H1 (cell line): ENCODE measurements around the gene USP20. TPM values are rescaled to one million over a fixed set of nuclear protein-coding genes. Genes with fewer than 3 reads are reported as not detected.

Experiments
- CTCF ChIA-PET: fragments of 300-600 bp; sonication (Branson Sonifier 250); formaldehyde crosslinking; loops from one replicate; lab custom pipeline; 2021; ENCODE audit not compliant: partially characterized antibody; lab: Charles Lee
- POLR2A ChIA-PET: fragments of 300-600 bp; sonication (Branson Sonifier 250); formaldehyde crosslinking; loops from one replicate; lab custom pipeline; 2021; ENCODE audit warnings: inconsistent platforms; ENCODE audit not compliant: partially characterized antibody; lab: Charles Lee
- DNase-seq, 2 experiments: peaks; one replicate each; pipeline versions ENCODE4 v3.0.0 to v3.0.0-alpha.2; 2010 to 2022; ENCODE audit warnings: low spot score in 2 of 2, low read depth in 1 of 2, mixed read lengths in 1 of 2
- FAIRE-seq: peaks from 2 replicates; lab custom pipeline; 2011; peaks lifted over from hg19 to GRCh38; lab: Jason Lieb, UNC
- H2AFZ ChIP-seq: 2 replicates; pipeline ENCODE4 v1.8.1; 2012; ENCODE audit warnings: low read length, inconsistent platforms
- H2AK5ac ChIP-seq: 2 replicates; pipeline ENCODE4 v1.6.1; 2013; ENCODE audit warnings: low read depth, low read length
- H2BK120ac ChIP-seq: replicated peaks from 2 replicates; pipeline ENCODE3; 2013; ENCODE audit warnings: low read depth, low read length, inconsistent platforms
- H2BK12ac ChIP-seq: 2 replicates; pipeline ENCODE4 v1.6.1; 2013; ENCODE audit warnings: low read depth, low read length
- H2BK15ac ChIP-seq: 2 replicates; pipeline ENCODE4 v1.6.1; 2013; ENCODE audit warnings: low read length
- H2BK20ac ChIP-seq: 2 replicates; pipeline ENCODE4 v1.6.1; 2013; ENCODE audit warnings: low read length
- H2BK5ac ChIP-seq: 2 replicates; pipeline ENCODE4 v1.6.1; 2013; ENCODE audit warnings: low read depth, low read length
- H3K14ac ChIP-seq: 2 replicates; pipeline ENCODE4 v1.6.1; 2013; ENCODE audit warnings: inconsistent platforms; ENCODE audit not compliant: insufficient read length
- H3K18ac ChIP-seq: 2 replicates; pipeline ENCODE4 v1.6.1; 2013; ENCODE audit warnings: low read length; ENCODE audit errors: extremely low read depth
- H3K23ac ChIP-seq: 2 replicates; pipeline ENCODE4 v1.6.1; 2013; ENCODE audit warnings: inconsistent platforms; ENCODE audit not compliant: insufficient read length
- H3K23me2 ChIP-seq: 2 replicates; pipeline ENCODE4 v1.6.1; 2013; ENCODE audit warnings: low read depth, low read length
- H3K27ac ChIP-seq: 2 replicates; pipeline ENCODE4 v1.6.1; 2011; ENCODE audit warnings: low read depth, low read length, inconsistent platforms
- H3K27me3 ChIP-seq, 4 experiments: replicated peaks in 1 of 4; 1 replicate in 1 of 4; 2 replicates in 3 of 4; pipeline versions ENCODE4 v1.6.1 to v1.8.1; 2011 to 2013; ENCODE audit warnings: low read length in 3 of 4, mild to moderate bottlenecking in 3 of 4, inconsistent platforms in 2 of 4, mixed read lengths in 2 of 4, moderate library complexity in 1 of 4; ENCODE audit not compliant: control insufficient read depth in 3 of 4, insufficient read depth in 3 of 4; ENCODE audit errors: extremely low read depth in 1 of 4
- H3K36me3 ChIP-seq, 4 experiments: 2 replicates each; pipeline versions ENCODE4 v1.6.1 to v1.8.1; 2011 to 2013; ENCODE audit warnings: mild to moderate bottlenecking in 4 of 4, low read length in 3 of 4, moderate library complexity in 2 of 4, control low read depth in 1 of 4, inconsistent platforms in 1 of 4; ENCODE audit not compliant: insufficient read depth in 4 of 4, control insufficient read depth in 2 of 4
- H3K4ac ChIP-seq: replicated peaks from 2 replicates; pipeline ENCODE3; 2013; ENCODE audit warnings: low read length, low read depth, mixed read lengths, inconsistent platforms; ENCODE audit not compliant: insufficient read length
- H3K4me1 ChIP-seq, 4 experiments: replicated peaks in 1 of 4; 1 replicate in 1 of 4; 2 replicates in 3 of 4; pipeline versions ENCODE4 v1.6.1 to v1.8.1; 2011 to 2013; ENCODE audit warnings: low read length in 3 of 4, inconsistent platforms in 2 of 4, mixed read lengths in 1 of 4; ENCODE audit not compliant: insufficient read depth in 4 of 4, control insufficient read depth in 3 of 4
- H3K4me2 ChIP-seq, 2 experiments: 2 replicates each; pipeline versions ENCODE4 v1.6.1 to v1.8.1; 2011 to 2013; ENCODE audit warnings: low read depth in 2 of 2, low read length in 2 of 2, control low read depth in 1 of 2, inconsistent platforms in 1 of 2, mild to moderate bottlenecking in 1 of 2; ENCODE audit not compliant: insufficient read depth in 1 of 2
- H3K4me3 ChIP-seq, 4 experiments: fragments of 200-600, 300-600 bp in 1 of 4; sonication (generic), shearing (Covaris generic), sonication (Bioruptor Twin) in 1 of 4; 2 replicates each; pipeline versions ENCODE4 v1.5.1 to v1.8.1; 2011 to 2016; ENCODE audit warnings: low read length in 4 of 4, low read depth in 3 of 4, control low read depth in 2 of 4, inconsistent platforms in 2 of 4, mild to moderate bottlenecking in 2 of 4, mixed read lengths in 1 of 4, moderate library complexity in 1 of 4; ENCODE audit not compliant: insufficient read depth in 2 of 4; ENCODE audit errors: extremely low read depth in 1 of 4
- H3K56ac ChIP-seq: replicated peaks from 2 replicates; pipeline ENCODE3; 2013; ENCODE audit warnings: low read depth, mild to moderate bottlenecking, mixed read lengths, low read length, inconsistent platforms; ENCODE audit not compliant: insufficient read length
- H3K79me1 ChIP-seq: 2 replicates; pipeline ENCODE4 v1.6.1; 2013; ENCODE audit warnings: low read depth, low read length, control low read depth
- H3K79me2 ChIP-seq, 2 experiments: 2 replicates each; pipeline versions ENCODE4 v1.6.1 to v1.8.1; 2012 to 2013; ENCODE audit warnings: low read length in 2 of 2, mild to moderate bottlenecking in 2 of 2, inconsistent platforms in 1 of 2; ENCODE audit not compliant: insufficient read depth in 2 of 2, control insufficient read depth in 1 of 2
- H3K9ac ChIP-seq, 4 experiments: replicated peaks in 1 of 4; 1 replicate in 1 of 4; 2 replicates in 3 of 4; pipeline versions ENCODE4 v1.6.1 to v1.8.1; 2011 to 2013; ENCODE audit warnings: low read depth in 3 of 4, low read length in 3 of 4, control low read depth in 2 of 4, mild to moderate bottlenecking in 2 of 4, moderate library complexity in 2 of 4, inconsistent platforms in 1 of 4; ENCODE audit errors: extremely low read depth in 1 of 4
- H3K9me3 ChIP-seq, 2 experiments: 2 replicates each; pipeline versions ENCODE4 v1.6.1 to v1.8.1; 2012 to 2013; ENCODE audit warnings: mild to moderate bottlenecking in 2 of 2, moderate library complexity in 2 of 2, control low read depth in 1 of 2, inconsistent platforms in 1 of 2, low read depth in 1 of 2, low read length in 1 of 2, mixed read lengths in 1 of 2; ENCODE audit not compliant: insufficient read depth in 2 of 2
- H4K20me1 ChIP-seq, 2 experiments: replicated peaks in 1 of 2; 2 replicates each; pipeline versions ENCODE3 to v1.8.1; 2011 to 2013; ENCODE audit warnings: inconsistent platforms in 2 of 2, low read length in 2 of 2, mild to moderate bottlenecking in 1 of 2; ENCODE audit not compliant: insufficient read depth in 2 of 2, control insufficient read depth in 1 of 2
- H4K5ac ChIP-seq: 2 replicates; pipeline ENCODE4 v1.6.1; 2013; ENCODE audit warnings: low read length, low read depth, mixed read lengths, inconsistent platforms; ENCODE audit not compliant: insufficient read length
- H4K8ac ChIP-seq: 2 replicates; pipeline ENCODE4 v1.8.0; 2013; ENCODE audit warnings: mild to moderate bottlenecking, moderate library complexity, low read length, inconsistent platforms; ENCODE audit not compliant: insufficient read depth; ENCODE audit errors: extremely low read depth
- H4K91ac ChIP-seq: replicated peaks from 2 replicates; pipeline ENCODE3; 2013; ENCODE audit warnings: low read length, mixed read lengths, inconsistent platforms; ENCODE audit not compliant: insufficient read length
- ATF2 ChIP-seq: IDR thresholded peaks from 2 replicates; pipeline ENCODE4 v1.6.1; 2012; ENCODE audit warnings: low read length, inconsistent platforms
- E2F6 ChIP-seq: IDR thresholded peaks from 2 replicates; pipeline ENCODE4 v1.6.1; 2012; ENCODE audit warnings: inconsistent platforms
- RBBP5 ChIP-seq: IDR thresholded peaks from 2 replicates; pipeline ENCODE4 v1.7.1; 2012; ENCODE audit warnings: low read depth, mild to moderate bottlenecking, inconsistent platforms, low read length, moderate library complexity, borderline replicate concordance
- SP4 ChIP-seq: IDR thresholded peaks from 2 replicates; pipeline ENCODE4 v1.6.1; 2012; ENCODE audit warnings: low read length, inconsistent platforms
- WGBS, 2 experiments: shearing (Covaris generic) in 1 of 2; methylation state at CpG; one replicate each; pipeline versions ENCODE4 v1.1.6 to v1.1.7; 2013 to 2015; ENCODE audit warnings: low lambda C conversion rate in 2 of 2, mixed read lengths in 2 of 2, inconsistent platforms in 1 of 2, low coverage in 1 of 2, missing lambda C conversion rate in 1 of 2; ENCODE audit not compliant: insufficient replicate concordance in 2 of 2, insufficient coverage in 1 of 2, insufficient read length in 1 of 2; ENCODE audit errors: extremely low coverage in 1 of 2, missing lambda C conversion rate in 1 of 2; 5-methylcytosine and 5-hydroxymethylcytosine counted together
- polyA plus RNA-seq, 7 experiments: library from polyadenylated mRNA; depleted of rRNA in 3 of 7; stranded (reverse) in 5 of 7; unstranded in 2 of 7; fragments of >200 nt in 5 of 7; fragments of 200-250 nt in 2 of 7; gene quantifications; 1 replicate in 5 of 7; 2 replicates in 1 of 7; 4 replicates in 1 of 7; pipeline versions ENCODE4 v1.2.1 to v1.2.3, GENCODE V29; 2011 to 2013; ENCODE audit warnings: missing spikeins in 2 of 7, mixed read lengths in 2 of 7
- total RNA-seq: library from RNA; stranded (reverse); fragmentation: NEBNext Ultra II Directional; extraction: Animal tissue kit (Norgen Biotek cat#: 25700); gene quantifications from 2 replicates; pipeline ENCODE4 v1.2.1, GENCODE V29; 2021

The USP20 gene
- total and polyA plus RNA-seq, 2 of the 8 experiments (the other 6 are each of a cell fraction or from before 2014, with no cell fraction given): 13.4 to 23.0 TPM

- H3K9ac ChIP-seq: no peak overlapping the region
- H3K56ac ChIP-seq: no peak overlapping the region
- H3K4ac ChIP-seq: no peak overlapping the region
- no peaks in the 10 kb centered on the region; a peak in 1 of 7 replicates for H3K27me3 ChIP-seq
- H4K8ac ChIP-seq: no peak overlapping the region
- H4K5ac ChIP-seq: no peak overlapping the region
- FAIRE-seq: no peak
- no peak overlapping the region for H4K91ac ChIP-seq
- no peaks in the 10 kb centered on the region for H3K4me1 ChIP-seq
- 95% methylated on average over 10 of the region's 10 CpGs; no CpG with 5 or more reads in 1 of the 2 experiments for WGBS, 2 experiments
- H3K4me2 ChIP-seq: no peak overlapping the region
- no peaks in the 10 kb centered on the region for H3K79me1 ChIP-seq
- no peak overlapping the region for H2BK20ac ChIP-seq
- no peaks in the 10 kb centered on the region for H3K9me3 ChIP-seq
- peaks cover 15 to 37% (median 29%) of the 10 kb centered on the region in 4 experiments; a peak in 7 of 8 replicates for H3K36me3 ChIP-seq
- H4K20me1 ChIP-seq: peaks cover 1 to 2% of the 10 kb centered on the region in 2 experiments
- H3K4me3 ChIP-seq: no peak overlapping the region
- no peak overlapping the region for H3K14ac ChIP-seq
- no peak overlapping the region for H3K23ac ChIP-seq
- H2BK5ac ChIP-seq: no peak overlapping the region
- no peak overlapping the region for H2BK120ac ChIP-seq
- ChIA-PET CTCF (no interaction called here), POLR2A (no interaction called here)
- no peak overlapping the region for H3K18ac ChIP-seq
- peaks cover 0 to 3% of the 10 kb centered on the region in 2 experiments; a peak in 2 of 4 replicates for H3K79me2 ChIP-seq
- H2BK15ac ChIP-seq: no peak overlapping the region
- no peak overlapping the region for H2BK12ac ChIP-seq
- no peak overlapping the region for H2AK5ac ChIP-seq
- H3K27ac ChIP-seq: no peak overlapping the region
- no peaks in the 10 kb centered on the region for H3K23me2 ChIP-seq
- DNase-seq: no peak
- no peak overlapping the region for H2AFZ ChIP-seq
- no peak for TF ChIP-seq ATF2
- no peak for TF ChIP-seq RBBP5
- TF ChIP-seq SP4: no peak
- no peak for TF ChIP-seq E2F6
These were observed 6.3 kb upstream of the USP20 start for GRCh38 chr9:129828969-129829368.
